Panc1 (cell line): Measurements from ENCODE around the gene NARS2. TPM values are rescaled to one million over a fixed set of nuclear protein-coding genes. Genes with fewer than 3 reads are reported as not detected.

Experiments
- total RNA-seq: library from RNA; stranded (reverse); gene quantifications from one replicate; pipeline ENCODE4 v1.2.1, GENCODE V29; 2021; ENCODE audit not compliant: unreplicated experiment

Gene NARS2
- total RNA-seq, 1 experiment from 2014 or later: 29.8 TPM

Other genes starting within 250 kb of the NARS2 start
- 10.0 TPM for gene GAB2, start 157.0 kb downstream of the NARS2 start, total RNA-seq